SU-DHL-6 (cell line): ENCODE results near the gene LRP11.

Source experiments
- H2AFZ ChIP-seq: fragments of 200-600 bp; sonication (generic); 2 replicates; pipeline ENCODE4 v1.6.1; 2014; ENCODE audit warnings: low read depth, mild to moderate bottlenecking, moderate library complexity, mixed read lengths, antibody characterized with exemption, low read length; ENCODE audit not compliant: severe bottlenecking
- H3F3A ChIP-seq: fragments of 200-600 bp; shearing (Covaris generic); 2 replicates; pipeline ENCODE4 v1.6.0; 2016; ENCODE audit warnings: antibody characterized with exemption, mild to moderate bottlenecking; ENCODE audit not compliant: insufficient read depth
- H3K27ac ChIP-seq: fragments of 200-600 bp; sonication (generic); 2 replicates; pipeline ENCODE4 v1.5.1; 2016; ENCODE audit warnings: low read depth, mild to moderate bottlenecking, low read length, moderate library complexity, mixed read lengths
- H3K27me3 ChIP-seq: fragments of 200-600 bp; sonication (generic), shearing (Covaris generic); 2 replicates; pipeline ENCODE4 v1.6.0; 2014; ENCODE audit warnings: mild to moderate bottlenecking, low read length
- H3K36me3 ChIP-seq: fragments of 200-600 bp; sonication (generic); 2 replicates; pipeline ENCODE4 v1.6.1; 2014; ENCODE audit warnings: mild to moderate bottlenecking, low read length, mixed read lengths
- H3K4me2 ChIP-seq: fragments of 300-600, 200-600 bp; shearing (Covaris generic), sonication (generic); 2 replicates; pipeline ENCODE4 v1.6.0; 2014; ENCODE audit warnings: low read length, low read depth, mild to moderate bottlenecking; ENCODE audit not compliant: poor library complexity, severe bottlenecking
- H3K4me3 ChIP-seq: fragments of 200-600 bp; sonication (generic); 2 replicates; pipeline ENCODE4 v1.5.1; 2014; ENCODE audit warnings: antibody characterized with exemption, low read length, mild to moderate bottlenecking, mixed read lengths; ENCODE audit not compliant: insufficient read depth, poor library complexity, severe bottlenecking
- H3K79me2 ChIP-seq: fragments of 200-600 bp; sonication (generic); 2 replicates; pipeline ENCODE4 v1.6.1; 2014; ENCODE audit warnings: mild to moderate bottlenecking, low read length, moderate library complexity; ENCODE audit not compliant: insufficient read depth
- H3K9ac ChIP-seq: fragments of 200-600 bp; sonication (generic); 2 replicates; pipeline ENCODE4 v1.7.0; 2014; ENCODE audit warnings: mild to moderate bottlenecking, low read length
- H3K9me2 ChIP-seq: fragments of 200-600 bp; sonication (generic); replicated peaks from 2 replicates; pipeline ENCODE4 v1.6.1; 2014; ENCODE audit warnings: low read length; ENCODE audit not compliant: insufficient read depth
- H3K9me3 ChIP-seq: fragments of 200-600 bp; sonication (generic); 2 replicates; pipeline ENCODE4 v1.6.1; 2014; ENCODE audit warnings: low read length, mixed read lengths; ENCODE audit not compliant: insufficient read depth
- H4K20me1 ChIP-seq: fragments of 200-600 bp; sonication (generic); 2 replicates; pipeline ENCODE4 v1.6.1; 2014; ENCODE audit warnings: low read depth, mild to moderate bottlenecking, antibody characterized with exemption, low read length, moderate library complexity, mixed read lengths
- EZH2phosphoT487 ChIP-seq: fragments of 200-600 bp; sonication (generic), shearing (Covaris generic); conservative IDR thresholded peaks from 2 replicates; pipeline ENCODE4 v1.6.1; 2018; ENCODE audit warnings: mild to moderate bottlenecking, antibody characterized with exemption, low read length, moderate library complexity, mixed read lengths
- TF ChIP-seq, protein P1 (sequence below): fragments of 200-600 bp; sonication (generic); IDR thresholded peaks from one replicate; pipeline ENCODE4 v1.5.1; 2017; ENCODE audit warnings: antibody characterized with exemption, mild to moderate bottlenecking, low read length, moderate library complexity; ENCODE audit not compliant: insufficient read depth, poor library complexity, severe bottlenecking

LRP11 gene

GRCh38 chr6:149871182-149871581 lies 7.0 kb upstream of the LRP11 start:
- no peak overlapping the region for H3K9ac ChIP-seq
- no peak overlapping the region for H3K4me2 ChIP-seq
- no peaks in the 10 kb centered on the region for H4K20me1 ChIP-seq
- no peaks in the 10 kb centered on the region; the same call in 1 of the 2 replicates for H3K9me3 ChIP-seq
- no peak overlapping the region for H2AFZ ChIP-seq
- no peaks in the 10 kb centered on the region for H3K79me2 ChIP-seq
- H3K4me3 ChIP-seq, result no peak overlapping the region
- H3F3A ChIP-seq, result no peaks in the 10 kb centered on the region
- TF ChIP-seq, protein P1, sequence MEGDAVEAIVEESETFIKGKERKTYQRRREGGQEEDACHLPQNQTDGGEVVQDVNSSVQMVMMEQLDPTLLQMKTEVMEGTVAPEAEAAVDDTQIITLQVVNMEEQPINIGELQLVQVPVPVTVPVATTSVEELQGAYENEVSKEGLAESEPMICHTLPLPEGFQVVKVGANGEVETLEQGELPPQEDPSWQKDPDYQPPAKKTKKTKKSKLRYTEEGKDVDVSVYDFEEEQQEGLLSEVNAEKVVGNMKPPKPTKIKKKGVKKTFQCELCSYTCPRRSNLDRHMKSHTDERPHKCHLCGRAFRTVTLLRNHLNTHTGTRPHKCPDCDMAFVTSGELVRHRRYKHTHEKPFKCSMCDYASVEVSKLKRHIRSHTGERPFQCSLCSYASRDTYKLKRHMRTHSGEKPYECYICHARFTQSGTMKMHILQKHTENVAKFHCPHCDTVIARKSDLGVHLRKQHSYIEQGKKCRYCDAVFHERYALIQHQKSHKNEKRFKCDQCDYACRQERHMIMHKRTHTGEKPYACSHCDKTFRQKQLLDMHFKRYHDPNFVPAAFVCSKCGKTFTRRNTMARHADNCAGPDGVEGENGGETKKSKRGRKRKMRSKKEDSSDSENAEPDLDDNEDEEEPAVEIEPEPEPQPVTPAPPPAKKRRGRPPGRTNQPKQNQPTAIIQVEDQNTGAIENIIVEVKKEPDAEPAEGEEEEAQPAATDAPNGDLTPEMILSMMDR, result no peak
- TF ChIP-seq EZH2phosphoT487, result no peak
- no peaks in the 10 kb centered on the region for H3K27me3 ChIP-seq
- H3K36me3 ChIP-seq, result no peaks in the 10 kb centered on the region
- H3K9me2 ChIP-seq, result no peaks in the 10 kb centered on the region
- H3K27ac ChIP-seq, result no peak overlapping the region

DNA sequence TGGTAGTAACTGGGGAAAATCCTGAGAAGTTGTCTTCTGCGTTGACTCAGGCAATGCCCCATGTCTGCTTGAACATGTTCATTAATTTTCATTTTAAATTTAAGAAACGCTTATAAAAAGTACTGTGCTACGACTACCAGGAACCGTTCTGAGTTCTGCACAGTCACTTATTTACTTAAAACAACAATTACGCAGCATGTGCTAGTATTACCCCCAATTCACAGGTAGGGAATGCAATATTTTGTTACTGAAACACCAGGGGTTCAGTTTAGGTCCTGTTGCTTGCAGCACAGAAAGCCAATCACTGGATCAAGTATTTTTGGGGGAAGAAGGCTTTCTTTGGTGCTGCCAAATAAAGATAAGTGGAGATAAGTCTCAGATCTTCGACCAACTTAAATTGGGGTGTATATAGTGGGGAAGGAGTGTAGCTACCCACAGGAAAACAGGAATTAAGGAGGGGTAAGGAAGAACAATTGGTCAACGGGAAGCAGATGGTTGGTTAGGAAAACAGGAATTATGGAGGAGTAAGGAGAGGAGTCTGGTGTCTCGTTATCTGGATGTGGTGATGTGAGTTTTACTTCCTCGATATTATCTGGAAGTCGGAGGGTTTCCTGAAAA lies 5.2 kb upstream of the LRP11 start:
- Histone ChIP-seq H3K4me2 (no peak overlapping the region), H3K9me2 (no peaks in the 10 kb centered on the region), H3F3A (peaks cover 5% of the 10 kb centered on the region; the same call in 1 of the 2 replicates), H3K36me3 (no peaks in the 10 kb centered on the region), H3K27ac (no peak overlapping the region), H3K9ac (no peak overlapping the region), H3K79me2 (no peaks in the 10 kb centered on the region), H3K27me3 (no peaks in the 10 kb centered on the region), H3K4me3 (no peak overlapping the region), H2AFZ (no peak overlapping the region), H3K9me3 (no peaks in the 10 kb centered on the region; the same call in 1 of the 2 replicates), H4K20me1 (no peaks in the 10 kb centered on the region)
- TF ChIP-seq EZH2phosphoT487, result no peak
- TF ChIP-seq, protein P1, result no peak

DNA sequence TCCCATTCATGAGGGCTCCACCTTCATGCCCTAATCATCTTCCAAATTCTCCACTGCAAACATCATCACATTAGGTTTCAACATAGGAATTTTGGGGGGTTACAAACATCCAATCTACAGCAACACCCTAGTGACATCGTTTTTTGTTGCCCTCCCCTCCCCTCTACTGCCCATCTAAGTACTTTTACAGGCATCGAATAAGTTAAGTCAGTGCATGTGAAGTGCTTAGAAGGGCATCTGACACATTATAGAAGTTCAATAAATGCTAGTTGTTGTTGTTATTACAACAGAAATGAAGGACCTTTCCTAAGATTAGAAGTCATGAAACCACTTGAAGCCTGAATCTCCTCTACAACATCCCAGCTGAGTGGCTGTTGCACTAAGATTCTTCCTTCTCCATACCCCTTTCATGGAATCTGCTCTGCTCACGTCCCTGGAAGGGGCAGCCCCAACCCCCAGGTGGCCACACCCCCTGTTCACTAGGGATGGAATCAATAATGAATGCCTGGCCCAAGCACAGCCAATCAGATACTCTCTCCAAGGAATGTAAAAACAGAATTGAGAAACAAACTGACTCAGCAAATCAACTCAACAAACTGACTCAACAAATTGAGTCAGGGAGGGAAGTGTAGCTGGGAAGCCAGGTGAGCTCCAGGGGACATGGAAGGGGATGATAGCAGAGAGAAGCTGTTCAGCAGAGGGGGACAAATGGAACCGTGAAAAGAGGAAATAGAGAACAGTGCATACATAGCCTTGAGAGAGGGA lies 3.9 kb upstream of the LRP11 start:
- no peaks in the 10 kb centered on the region for H3K79me2 ChIP-seq
- peaks cover 5% of the 10 kb centered on the region; the same call in 1 of the 2 replicates for H3F3A ChIP-seq
- TF ChIP-seq, protein P1, result no peak
- TF ChIP-seq EZH2phosphoT487, result no peak
- H3K27ac ChIP-seq, result no peak overlapping the region
- no peaks in the 10 kb centered on the region for H3K36me3 ChIP-seq
- H3K9me2 ChIP-seq, result no peaks in the 10 kb centered on the region
- H3K9ac ChIP-seq, result no peak overlapping the region
- H3K9me3 ChIP-seq, result no peaks in the 10 kb centered on the region; the same call in 1 of the 2 replicates
- H4K20me1 ChIP-seq, result no peaks in the 10 kb centered on the region
- H3K4me2 ChIP-seq, result no peak overlapping the region
- no peaks in the 10 kb centered on the region for H3K27me3 ChIP-seq
- H2AFZ ChIP-seq, result no peak overlapping the region
- no peak overlapping the region for H3K4me3 ChIP-seq
